Activated T-helper 1 cell treated with Interleukin-2 at 50 U/mL for 16 hours (primary cell): ENCODE data around the gene PDE8B.

Experiments used
- DNase-seq: peaks from one replicate; pipeline ENCODE4 v3.0.0-alpha.2; 2020; ENCODE audit warnings: low read depth

Gene PDE8B

GRCh38 chr5:77409870-77410621 is 199.6 kb downstream of the PDE8B start:
- no peak for DNase-seq

DNA sequence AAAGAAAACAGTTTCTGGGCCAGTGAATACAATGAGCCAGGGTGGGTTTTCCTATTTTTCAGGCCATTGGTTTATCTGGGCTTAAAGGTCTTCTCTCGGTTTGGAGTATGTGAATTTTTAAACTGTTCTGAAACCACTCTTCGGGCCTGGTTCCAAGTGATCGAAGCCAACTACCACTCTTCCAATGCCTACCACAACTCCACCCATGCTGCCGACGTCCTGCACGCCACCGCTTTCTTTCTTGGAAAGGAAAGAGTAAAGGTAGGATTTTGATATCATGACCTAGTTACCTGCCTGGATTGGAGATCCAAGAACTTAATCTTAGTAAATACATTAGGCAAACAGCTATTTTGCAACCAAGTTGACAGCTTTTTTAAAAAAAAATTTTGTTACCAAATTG is 202.6 kb downstream of the PDE8B start:
- DNase-seq, result no peak

DNA sequence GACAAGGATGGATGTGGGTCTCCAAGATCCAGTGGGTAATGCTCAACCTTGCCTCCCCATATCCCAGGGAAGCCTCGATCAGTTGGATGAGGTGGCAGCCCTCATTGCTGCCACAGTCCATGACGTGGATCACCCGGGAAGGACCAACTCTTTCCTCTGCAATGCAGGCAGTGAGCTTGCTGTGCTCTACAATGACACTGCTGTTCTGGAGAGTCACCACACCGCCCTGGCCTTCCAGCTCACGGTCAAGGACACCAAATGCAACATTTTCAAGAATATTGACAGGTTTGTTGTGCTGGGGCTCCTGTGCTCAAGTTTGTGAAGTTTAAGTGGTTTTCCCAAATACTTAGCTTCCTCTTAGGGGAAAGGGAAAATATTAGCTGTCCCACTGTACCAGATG is 207.7 kb downstream of the PDE8B start:
- DNase-seq, result no peak

DNA sequence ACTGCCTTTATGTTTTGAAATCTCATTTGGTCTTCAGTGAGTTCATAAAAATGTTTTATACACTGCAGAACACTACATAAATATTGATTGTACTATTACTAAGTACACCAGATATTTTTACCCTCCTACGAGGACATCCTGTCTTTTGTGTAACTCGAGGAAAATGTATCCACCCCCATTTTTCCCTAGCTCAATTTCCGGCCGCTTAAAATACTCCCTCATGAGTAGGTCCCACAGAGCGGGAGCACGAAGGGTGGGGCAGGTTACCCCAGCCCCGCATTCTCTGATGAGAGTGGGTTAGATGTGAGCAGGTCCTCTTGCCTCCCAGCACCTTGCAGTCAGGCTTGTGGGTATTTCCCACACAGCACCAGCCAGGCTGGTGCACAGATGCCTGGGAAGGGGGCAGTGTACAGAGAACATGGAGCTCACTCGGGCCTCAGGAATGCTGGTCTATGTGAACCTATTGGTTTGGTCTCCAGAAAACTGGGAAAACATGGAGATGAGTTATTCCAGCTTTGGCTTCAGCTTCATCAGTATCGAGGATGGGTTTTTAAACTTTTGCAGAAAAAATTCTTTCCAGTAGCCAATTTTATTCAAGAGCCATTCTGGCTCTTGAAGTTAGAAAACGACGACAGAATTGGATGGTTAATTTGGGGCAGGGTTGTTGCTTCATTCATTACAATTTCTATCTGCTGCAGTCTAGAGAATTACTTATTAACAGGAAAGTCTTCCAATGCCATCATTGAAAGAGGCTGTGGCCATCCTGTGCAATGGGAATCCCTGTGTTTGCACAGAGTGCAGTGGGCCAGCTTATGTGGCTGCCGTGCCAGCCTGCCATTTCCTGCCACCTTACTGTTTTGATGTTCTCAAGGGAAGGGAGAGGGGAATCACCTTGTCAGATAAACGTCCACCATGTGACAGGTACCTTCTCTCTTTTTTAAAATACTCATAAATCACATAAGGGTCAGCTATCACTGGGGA is 208.4 kb downstream of the PDE8B start:
- no peak for DNase-seq

DNA sequence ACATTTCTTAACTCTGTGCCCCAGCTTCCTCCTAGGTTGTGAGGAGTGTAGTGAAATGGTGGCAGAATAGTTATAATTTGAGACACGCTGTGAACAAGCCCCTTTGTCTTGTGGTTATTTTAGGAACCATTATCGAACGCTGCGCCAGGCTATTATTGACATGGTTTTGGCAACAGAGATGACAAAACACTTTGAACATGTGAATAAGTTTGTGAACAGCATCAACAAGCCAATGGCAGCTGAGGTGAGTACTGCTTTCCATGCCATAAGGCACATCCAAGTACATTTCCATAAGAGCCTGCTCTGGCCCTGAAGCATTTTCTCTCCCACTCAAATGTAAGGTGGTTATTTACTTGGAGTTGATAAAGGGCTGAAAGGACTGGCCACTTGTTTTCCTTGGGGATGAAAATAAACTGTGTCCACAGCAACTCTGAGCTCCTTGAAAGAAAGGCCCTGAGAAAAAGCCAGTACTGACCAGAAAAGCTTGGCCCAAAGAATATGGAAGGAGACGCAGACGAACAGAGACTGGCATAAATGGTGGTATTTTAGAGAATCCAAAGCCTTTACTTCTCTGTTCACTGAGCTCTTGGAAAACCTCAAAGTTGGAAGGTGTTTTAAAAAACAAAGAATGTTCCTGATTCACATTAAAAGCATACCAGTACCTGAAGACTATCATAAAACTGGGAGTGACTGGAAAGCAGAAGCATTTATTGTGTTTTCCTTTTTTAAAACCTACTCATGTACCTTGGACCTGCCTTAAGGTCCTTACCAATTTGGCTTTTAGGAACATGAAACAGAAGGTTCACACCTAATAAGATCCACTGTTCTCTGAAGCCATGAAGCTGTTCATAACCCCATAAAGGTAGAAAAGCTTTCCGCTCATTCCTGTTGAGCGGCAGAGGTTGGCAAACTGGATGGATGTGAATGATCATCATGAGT is 209.4 kb downstream of the PDE8B start:
- DNase-seq, result no peak

DNA sequence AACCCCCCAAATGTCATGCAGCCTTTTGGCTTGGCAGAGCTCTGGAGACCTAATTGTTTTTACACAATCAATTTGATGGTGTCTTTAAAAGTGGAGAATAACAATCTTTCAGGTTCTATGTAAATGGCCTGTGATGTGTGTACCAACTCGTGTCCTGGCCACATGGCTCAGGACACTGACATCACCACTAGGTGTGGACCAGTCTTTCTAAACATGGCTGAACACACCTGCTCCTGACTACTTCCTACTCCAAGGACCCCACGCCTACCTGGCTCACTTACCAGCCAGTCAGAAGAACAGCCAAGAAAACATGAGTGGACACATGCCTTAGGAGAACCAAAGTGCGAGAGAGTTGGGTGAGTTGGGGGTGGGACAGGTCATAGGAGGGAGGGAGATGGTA is 210.5 kb downstream of the PDE8B start:
- no peak for DNase-seq

- DNase-seq, result no peak
Observed at GRCh38 chr5:77423022-77423750, 212.7 kb downstream of the PDE8B start.

GRCh38 chr5:77424921-77425320 is 214.4 kb downstream of the PDE8B start:
- DNase-seq, result no peak

GRCh38 chr5:77425420-77425819 is 214.9 kb downstream of the PDE8B start:
- DNase-seq, result no peak

DNA sequence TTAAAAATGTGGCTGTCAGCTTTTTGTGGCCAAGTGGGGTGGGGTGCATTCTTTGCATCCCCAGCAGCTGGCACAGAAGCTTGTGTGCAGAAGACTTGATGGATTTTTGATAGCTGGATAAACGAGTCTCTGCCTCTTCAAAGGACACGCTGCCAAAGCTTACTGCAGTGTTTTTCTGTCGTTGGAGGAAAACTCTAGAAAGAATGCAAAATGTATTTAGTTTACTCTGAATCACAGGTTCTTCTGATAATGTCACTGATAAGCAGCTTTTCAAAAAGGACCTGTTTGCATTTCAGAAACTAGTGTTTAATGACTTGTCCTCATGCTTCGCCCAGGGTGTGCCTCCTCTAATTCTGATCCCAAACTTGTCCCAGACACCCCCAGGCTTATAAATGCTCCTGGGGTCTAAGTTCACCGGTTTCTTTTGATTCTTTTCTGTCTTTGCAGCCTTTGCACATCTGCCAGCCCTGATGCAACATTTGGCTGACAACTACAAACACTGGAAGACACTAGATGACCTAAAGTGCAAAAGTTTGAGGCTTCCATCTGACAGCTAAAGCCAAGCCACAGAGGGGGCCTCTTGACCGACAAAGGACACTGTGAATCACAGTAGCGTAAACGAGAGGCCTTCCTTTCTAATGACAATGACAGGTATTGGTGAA is 215.6 kb downstream of the PDE8B start:
- DNase-seq, result no peak

- no peak for DNase-seq
Observed at GRCh38 chr5:77426670-77427069, 216.2 kb downstream of the PDE8B start.

- no peak for DNase-seq
Observed at GRCh38 chr5:77427998-77428397, 217.5 kb downstream of the PDE8B start.

GRCh38 chr5:77428526-77428925 is 218.0 kb downstream of the PDE8B start:
- DNase-seq, result no peak

- DNase-seq, result no peak
Observed at GRCh38 chr5:77430726-77431125, 220.2 kb downstream of the PDE8B start.

GRCh38 chr5:77431286-77431685 is 220.8 kb downstream of the PDE8B start:
- no peak for DNase-seq

- no peak for DNase-seq
Observed at GRCh38 chr5:77431719-77432118, 221.2 kb downstream of the PDE8B start.

- no peak for DNase-seq
Observed at GRCh38 chr5:77437194-77437593, 226.7 kb downstream of the PDE8B start.

DNA sequence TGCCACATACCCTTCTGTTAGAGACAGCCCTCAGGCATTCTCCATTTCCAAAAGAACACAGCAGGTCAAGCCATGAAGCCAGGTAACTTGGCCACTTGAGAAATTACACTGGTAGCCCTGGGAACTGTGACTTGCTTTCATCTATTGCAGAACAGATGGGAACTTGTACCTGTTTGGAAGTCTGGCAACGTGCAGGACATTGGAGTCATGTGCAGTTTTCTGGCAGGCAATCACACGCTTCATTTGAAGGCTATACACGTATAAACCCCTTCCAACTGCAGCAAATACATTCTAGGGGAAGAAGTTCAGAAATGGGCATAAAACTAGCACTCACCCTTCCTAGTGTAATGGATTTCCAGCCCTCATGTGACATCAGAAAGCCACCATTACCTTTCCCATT is 227.6 kb downstream of the PDE8B start:
- DNase-seq, result no peak

GRCh38 chr5:77443670-77444069 is 233.2 kb downstream of the PDE8B start:
- DNase-seq, result no peak

DNA sequence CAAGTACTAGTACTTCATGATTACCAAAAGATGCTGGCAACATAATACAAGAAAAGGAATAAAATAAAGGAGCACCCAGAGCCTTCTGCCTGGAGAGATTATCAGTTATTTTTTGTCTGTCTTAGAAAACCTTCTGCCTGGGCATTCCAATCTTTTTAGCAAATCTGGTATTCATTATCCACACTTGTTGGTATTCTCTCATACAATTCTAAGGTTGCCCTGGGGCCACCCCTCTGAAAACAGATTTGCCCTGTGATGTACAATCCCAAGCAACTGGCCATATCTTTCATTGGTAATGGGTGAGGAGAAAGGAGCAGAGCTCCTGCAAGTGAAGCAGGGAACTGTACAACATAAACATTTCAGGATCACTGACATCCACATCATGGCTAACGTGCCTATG is 233.9 kb downstream of the PDE8B start:
- DNase-seq, result no peak

GRCh38 chr5:77448831-77449230 is 238.4 kb downstream of the PDE8B start:
- no peak for DNase-seq
